Stimulated activated CD4-positive, alpha-beta T cell treated with anti-CD3 and anti-CD28 coated beads, Interleukin-4, amount 100 ng/mL, for 48 hours (primary cell): ENCODE results near the gene ZAR1L.

Experiments
- DNase-seq, 2 donors: peaks; one replicate each; pipeline ENCODE4 v3.0.0-alpha.2; 2020; ENCODE audit warnings: low read depth in 2 of 2

Gene ZAR1L

DNA sequence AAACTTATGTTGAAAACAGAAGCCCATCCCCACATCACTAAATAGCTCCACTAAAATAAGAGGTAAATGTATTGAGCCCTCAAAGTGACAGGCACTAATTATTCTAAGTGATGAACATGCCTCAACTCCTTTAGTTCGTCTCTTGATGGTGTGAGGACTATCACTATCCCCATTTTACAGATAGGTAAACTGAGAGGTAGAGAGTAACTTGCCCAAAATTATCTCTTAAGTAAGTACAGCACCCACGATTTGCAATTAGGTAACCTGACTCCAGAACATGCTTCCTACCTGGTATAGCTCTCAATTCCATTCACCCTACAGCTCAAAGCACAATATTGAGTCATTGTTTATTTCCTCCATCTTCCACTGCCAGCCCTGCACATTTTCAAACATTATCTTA, 12.7 kb downstream of the ZAR1L start:
- no peak for DNase-seq

- no peak for DNase-seq
Observed at GRCh38 chr13:32300920-32301319, 14.2 kb downstream of the ZAR1L start.

DNA sequence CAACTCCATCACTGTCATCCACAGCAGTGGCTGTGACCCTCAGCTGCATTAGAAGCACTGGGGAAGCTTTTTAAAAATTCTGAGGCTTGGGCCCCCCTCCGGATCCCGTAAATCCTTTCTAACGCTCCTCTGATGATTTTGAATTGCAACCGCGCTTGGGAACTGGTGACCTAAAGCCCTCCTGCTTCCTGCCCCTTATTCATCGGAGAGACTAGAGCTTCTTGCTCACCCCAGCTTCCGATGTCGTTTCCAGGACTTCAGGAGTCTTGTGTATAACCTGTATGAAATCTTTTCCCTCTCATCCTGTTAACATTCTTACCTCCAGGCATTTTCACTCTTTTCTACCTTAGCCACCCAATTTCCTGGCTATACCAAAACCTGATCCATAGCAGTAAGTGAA, 14.8 kb downstream of the ZAR1L start:
- DNase-seq = no peak

GRCh38 chr13:32299893-32300292, 15.3 kb downstream of the ZAR1L start:
- no peak for DNase-seq

- no peak for DNase-seq
Observed at GRCh38 chr13:32298695-32299094, 16.5 kb downstream of the ZAR1L start.

DNA sequence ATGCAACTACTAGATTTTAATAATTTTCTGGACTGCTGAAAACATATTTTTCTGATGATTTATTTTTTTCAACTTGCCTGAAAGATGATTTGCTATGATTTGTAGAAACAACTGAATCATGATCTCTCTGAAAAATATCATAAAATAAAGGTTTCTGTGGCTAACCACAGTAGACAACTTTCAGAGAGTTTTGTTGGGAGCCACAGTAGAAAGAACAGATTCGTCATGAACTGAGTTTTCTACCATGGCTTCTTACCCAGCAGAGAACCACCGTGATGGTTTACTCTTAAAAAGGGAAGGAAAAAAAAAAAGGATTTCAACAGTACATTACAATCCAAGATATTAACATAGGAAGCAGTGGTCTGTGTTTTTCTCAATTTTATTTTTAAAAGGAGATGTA, 18.0 kb downstream of the ZAR1L start:
- no peak for DNase-seq

- no peak for DNase-seq
Observed at GRCh38 chr13:32285633-32285965, 29.6 kb downstream of the ZAR1L start.

DNA sequence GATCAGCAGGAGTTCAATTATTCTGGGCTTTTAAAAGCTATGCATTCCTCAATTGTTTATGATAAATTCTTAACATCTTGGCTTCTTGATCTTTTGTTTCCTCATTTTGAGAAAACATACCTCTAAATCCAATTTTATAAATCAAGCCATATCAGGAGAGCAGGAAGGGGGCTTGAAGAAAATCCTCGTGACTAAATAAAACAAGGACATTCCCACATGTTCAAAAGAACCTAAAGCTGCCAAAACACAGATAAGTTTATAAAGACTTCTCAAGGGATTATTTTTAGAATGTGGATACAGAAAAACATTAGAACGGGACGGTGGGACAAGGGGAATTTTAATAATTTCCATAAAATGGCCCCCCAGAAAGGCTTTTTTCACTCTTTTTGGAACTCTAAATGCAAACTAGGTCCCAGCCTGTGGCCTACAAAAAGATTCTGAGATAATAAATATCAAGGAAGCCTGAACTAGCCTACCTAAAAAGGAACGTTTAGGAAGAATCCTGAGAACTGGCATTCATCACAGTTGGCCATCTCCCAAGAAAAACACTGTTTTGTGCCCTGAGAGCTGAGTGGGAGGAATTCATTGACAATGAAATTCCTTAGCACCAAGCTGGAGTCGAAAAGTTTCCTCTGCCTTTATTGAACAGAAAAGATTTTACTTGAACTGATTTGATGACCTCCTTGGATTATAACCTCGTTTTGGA, 30.1 kb downstream of the ZAR1L start:
- DNase-seq = no peak

GRCh38 chr13:32282096-32282711, 33.0 kb downstream of the ZAR1L start:
- DNase-seq = no peak

- DNase-seq = no peak
Observed at GRCh38 chr13:32281096-32281495, 34.1 kb downstream of the ZAR1L start.

- DNase-seq = no peak
Observed at GRCh38 chr13:32278426-32278825, 36.7 kb downstream of the ZAR1L start.

GRCh38 chr13:32277839-32278238, 37.3 kb downstream of the ZAR1L start:
- no peak for DNase-seq

DNA sequence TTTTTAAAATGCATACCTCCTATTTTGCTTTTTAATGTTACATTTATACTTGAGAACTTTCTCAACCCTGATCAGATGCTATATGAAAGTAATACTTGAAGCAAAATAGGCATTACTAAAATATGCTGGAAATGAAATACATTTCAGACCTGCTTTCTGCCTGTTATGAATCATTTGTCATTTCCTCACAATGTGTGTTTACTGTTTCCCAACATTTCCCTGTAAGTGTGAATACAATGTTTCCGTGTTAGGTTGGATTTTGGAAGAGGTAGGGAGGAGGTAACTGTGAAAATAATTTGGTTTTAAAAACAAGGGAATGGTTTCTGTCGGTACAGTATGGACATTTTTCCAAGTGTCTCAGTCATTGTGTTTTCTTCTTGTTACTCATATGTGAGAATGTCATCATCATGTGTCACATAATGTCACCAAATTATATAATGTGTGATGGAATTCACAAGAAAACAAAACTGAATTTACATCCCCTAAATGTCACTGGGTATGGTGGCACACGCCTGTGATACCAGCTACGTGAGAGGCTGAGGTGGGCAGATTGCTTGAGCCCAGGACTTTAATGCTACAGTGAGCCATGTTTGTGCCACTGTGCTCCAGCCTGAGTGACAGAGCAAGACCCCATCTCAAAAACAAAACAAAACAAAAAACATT, 43.0 kb downstream of the ZAR1L start:
- DNase-seq = no peak

- DNase-seq = peak; percentile 22 to 42
Observed at GRCh38 chr13:32267836-32268439, 47.2 kb downstream of the ZAR1L start.

DNA sequence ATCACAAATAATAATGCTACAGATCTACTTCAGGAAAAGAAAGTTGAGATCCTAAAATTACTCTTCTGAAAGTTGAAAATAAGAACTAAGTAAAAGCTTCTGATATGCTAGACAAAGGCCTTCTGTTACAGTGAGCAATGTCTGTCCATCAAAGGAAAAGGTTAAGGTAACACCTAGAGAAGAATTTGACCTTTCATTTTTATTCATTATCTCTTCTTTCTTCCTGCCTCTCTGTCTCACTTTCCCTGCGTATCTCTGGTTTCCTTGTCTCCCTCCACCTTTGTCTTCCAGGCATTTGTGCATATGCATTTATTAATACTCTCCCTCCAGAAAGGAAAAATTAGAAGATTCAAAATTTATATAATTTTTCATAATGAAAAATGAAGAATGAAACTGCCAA, 49.0 kb downstream of the ZAR1L start:
- no peak for DNase-seq

- DNase-seq = no peak
Observed at GRCh38 chr13:32265726-32266125, 49.4 kb downstream of the ZAR1L start.

GRCh38 chr13:32264407-32264806, 50.8 kb downstream of the ZAR1L start:
- DNase-seq = no peak

- no peak for DNase-seq
Observed at GRCh38 chr13:32262619-32263018, 52.5 kb downstream of the ZAR1L start.

DNA sequence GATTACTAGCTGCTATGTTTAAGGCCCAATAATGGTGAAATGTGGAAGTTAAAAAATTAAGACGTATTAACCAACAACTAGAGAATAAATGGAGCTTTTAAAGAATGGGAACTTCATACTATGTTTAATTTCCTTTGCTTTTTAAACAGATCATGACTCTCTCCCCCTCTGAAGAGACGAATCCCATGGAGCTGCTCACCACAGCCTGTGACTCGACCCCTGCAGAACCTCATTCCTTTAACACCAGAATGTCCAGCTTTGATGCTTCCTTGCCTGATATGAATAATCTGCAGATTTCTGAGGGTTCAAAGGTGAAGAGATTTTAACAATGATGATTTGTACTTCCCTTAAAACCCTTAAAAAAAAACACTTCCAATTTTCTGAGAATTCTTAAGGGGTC, 53.0 kb downstream of the ZAR1L start:
- DNase-seq = no peak

DNA sequence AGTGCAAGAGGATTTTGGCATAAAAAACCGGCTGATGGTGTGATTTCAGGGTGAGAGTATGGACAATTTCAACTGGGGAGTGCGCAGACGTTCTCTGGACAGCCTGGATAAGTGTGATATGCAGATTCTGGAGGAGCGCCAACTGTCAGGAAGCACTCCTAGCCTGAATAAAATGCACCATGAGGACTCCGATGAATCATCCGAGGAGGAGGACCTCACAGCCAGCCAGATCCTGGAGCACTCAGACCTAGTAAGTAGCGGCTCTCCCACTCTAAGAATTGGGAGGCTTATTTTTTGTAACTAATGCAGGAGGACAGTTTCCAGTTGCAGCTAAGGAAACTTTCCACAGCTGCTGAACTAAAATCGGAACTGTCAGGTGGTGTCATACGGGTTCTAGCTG, 53.6 kb downstream of the ZAR1L start:
- DNase-seq = no peak

DNA sequence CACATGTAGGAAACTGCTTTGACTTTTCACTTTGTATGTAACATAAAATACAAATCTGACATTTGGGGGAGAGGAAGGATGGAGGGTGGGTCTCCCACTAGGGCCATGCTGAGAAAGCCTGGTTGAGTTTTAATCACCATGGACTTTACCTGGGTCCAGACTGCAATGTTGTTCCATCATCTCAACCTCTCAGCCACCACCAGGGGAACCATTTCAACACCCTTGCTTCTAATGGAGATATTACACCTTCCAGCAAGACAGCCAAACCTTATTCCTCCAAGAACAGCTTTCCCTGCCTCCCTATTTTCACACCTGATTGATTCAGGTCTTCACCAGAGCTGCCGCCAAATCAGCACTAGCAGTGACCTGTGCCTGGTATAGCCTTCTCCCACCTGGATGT, 56.0 kb downstream of the ZAR1L start:
- no peak for DNase-seq

DNA sequence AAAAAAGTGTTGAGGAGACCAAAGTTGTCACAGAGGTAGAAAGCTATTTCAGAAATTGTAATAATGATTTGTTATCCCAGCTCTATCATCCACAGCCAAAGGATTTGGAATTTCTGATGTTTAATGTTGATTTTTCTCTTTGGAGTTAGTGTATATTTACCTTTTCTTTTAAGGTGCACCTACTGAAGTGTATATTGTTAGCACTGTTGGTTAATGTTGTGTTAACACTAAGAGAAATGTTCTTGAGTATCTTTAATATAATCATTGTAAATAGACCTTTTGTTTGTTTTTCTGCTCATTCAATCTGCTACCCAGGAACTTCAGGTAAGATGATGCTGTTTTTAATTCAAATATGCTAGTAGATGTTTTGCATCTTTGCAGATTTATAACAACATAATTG, 57.5 kb downstream of the ZAR1L start:
- DNase-seq = no peak

- no peak for DNase-seq
Observed at GRCh38 chr13:32256243-32256642, 58.9 kb downstream of the ZAR1L start.
